GM19328 (cell line): ENCODE results near the gene ERBB4.

Experiments
- ATAC-seq: cut with Tn5 transposase; IDR thresholded peaks from one replicate; pipeline ENCODE4 v1.9.1; 2021; ENCODE audit warnings: mild to moderate bottlenecking, moderate library complexity; ENCODE audit not compliant: unreplicated experiment

ERBB4 gene

DNA sequence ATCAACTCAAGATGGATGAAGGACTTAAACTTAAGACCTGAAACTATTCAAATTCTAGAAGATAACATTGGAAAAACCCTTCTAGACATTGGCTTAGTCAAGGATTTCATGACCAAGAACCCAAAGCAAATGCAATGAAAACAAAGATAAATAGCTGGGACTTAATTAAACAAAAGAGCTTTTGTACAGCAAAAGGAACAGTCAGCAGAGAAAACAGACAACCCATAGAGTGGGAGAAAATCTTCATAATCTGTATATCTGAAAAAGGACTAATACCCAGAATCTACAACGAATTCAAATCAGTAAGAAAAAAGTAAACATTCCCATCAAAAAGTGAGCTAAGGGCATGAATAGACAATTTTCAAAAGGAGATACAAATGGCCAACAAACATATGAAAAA, 171.2 kb downstream of the ERBB4 start:
- no peak for ATAC-seq

DNA sequence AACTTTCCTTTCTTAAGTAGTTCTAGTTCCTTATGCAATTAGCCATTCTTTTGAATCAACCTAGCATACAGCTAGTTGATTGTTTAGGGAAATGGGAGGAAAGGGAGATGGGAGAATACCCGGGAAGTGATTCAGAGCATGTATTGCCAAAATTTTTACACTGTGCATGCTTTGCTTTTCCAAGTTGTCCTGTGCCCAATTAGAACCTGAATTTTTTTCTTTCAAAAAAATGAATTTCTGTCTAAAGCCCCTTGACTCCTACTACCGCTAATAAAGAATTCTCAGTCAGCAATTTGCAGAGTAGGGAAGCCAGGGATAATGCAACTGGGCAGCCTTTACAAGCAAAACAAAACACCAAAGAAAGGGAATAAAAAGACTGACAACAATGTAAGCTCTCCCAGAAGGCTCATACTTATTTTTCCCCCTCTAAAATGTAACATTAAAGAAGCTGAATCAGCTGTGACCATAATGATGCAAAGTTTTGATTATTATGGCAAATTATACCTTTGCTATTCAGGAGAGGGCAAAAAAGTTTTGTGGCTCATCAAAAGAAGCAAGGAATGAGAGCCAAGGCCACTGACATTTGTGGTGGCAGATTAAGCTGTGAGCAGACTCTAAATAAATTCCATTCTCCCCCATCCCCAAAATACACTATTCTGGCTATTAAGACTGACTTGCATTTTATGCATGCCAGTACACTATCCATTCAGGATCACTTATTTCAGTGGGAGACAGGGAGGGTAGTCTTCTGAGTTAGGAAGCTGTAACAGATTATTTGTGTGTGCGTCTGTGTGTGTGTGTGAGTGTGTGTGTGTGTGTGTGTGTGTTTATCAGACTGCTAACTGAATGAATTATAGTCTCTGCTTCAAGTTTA, 174.3 kb downstream of the ERBB4 start:
- ATAC-seq: no peak

DNA sequence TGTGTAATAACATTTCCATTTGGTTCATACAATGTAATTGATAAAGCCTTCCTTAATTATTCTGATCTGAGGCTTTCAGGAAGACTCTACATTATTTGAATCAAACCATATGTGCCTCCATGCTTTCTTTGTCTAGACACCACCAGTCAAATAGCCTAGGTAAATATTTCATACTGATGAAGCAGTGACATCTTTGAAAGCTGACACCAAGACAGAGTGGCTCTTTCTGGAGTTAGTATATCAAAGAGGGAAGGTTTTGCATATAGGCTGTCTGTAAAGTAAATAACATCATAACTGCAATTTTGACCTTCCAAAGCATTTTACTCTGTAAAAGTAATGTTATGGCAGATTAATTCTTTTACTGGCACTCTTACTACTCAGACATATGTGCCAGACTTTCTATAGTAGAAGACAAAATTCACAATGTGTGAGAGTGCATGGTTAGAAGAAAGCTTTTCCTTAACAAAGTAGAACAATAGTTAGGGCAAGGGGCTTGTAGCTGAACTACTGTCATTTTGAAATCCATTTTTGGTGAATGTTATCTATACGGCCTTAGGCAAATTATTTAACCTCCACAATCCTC, 177.3 kb downstream of the ERBB4 start:
- ATAC-seq: no peak

DNA sequence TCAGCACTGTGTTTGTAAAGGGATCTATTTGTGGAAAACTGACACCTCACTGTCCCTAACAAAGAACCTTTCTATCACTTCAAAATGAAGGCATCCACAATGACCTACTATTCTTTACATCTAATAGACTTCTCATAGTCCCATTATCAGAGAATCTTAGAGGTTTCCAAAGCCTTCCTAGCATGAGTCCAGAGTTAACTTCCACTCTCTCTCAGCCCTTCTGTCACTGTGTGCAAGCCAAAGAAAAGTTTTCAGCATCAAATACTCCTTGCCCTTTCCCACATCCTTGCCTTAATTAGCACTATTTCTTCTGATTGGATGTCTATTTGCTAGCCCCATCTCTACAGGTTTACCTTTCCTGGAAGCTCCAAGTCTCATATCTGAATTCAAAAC, 178.5 kb downstream of the ERBB4 start:
- no peak for ATAC-seq

DNA sequence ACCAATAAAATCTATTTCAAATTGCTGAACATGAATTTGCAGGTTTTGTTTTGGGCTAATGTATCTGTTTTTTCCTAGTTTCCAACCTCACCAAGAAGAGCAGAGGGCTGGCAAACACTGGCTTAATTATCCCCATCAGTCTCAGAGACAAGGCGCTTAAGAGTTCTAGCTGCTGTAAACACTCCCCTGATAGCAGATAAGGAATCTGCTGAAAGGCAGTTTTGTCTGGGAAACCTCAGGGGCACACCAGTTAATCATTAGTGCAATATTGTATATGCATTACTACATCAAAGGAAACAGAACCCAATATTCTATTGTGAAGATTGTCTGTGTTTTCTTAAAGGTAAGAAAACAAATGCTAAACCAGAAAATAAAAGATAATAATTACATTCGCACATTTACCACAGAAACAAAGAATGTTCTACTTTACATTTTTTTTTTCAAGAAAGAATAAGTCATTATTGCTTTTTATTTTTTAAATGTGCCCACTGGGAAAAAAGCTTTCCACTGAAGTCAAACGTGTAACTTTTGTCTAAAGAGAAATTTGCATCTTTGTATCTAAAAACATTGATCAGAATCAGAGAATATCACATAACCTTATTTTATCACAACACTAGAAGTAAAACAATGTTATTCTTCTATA, 179.1 kb downstream of the ERBB4 start:
- ATAC-seq: no peak

DNA sequence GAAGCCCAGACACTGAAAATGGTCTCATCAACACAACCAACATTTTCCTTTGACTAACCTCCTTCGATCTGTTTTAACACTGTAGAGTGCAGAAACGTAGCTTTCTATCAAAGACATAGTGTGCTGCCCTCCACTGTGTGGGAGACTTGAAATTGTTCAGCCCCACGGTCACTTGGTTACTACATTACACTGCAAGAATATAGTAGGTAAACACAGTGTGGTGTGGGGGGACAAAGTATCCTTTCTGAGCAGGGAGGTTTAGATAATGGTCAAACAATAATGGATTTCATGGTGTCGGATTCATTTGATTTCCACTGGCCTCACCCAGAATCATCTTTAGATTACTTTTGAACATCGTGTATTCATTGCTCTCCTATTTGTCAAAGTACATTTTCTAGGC, 181.0 kb downstream of the ERBB4 start:
- ATAC-seq: no peak

DNA sequence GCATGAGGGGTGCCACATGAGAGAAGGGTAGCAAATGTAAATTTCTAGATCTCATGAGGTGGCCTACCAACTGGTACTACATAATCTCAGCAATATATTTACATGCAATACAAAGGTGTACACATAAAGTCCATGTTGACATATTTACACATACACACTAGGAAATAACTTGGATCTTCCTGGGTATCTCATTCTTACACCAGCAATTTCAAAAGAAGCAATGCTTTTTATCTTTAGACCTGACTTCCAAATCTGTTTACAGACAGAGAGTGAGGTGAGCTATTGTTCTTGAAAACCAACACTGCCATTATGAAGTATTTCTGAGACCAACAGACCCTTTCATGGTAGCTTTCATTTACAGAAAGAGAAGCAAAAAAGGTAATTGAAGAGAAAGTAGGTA, 184.2 kb downstream of the ERBB4 start:
- ATAC-seq: no peak

DNA sequence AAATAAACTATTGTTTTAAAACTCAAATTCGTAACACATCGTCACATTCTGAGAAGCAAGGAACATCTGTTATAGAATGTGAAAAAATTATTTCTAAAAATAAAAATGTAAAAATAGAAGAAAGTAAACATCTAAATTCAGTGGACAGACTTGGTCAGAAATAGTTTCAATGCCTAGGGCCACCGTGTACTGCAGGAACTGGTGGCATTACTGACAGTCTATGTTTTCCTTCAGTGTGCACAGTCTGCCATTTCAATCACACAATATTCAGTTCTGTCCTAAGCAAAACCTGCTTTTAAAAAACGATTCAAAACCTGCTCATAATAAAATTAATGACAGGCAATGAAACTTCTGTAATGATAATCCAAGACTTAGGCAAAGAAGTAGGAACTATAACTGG, 190.1 kb downstream of the ERBB4 start:
- no peak for ATAC-seq

DNA sequence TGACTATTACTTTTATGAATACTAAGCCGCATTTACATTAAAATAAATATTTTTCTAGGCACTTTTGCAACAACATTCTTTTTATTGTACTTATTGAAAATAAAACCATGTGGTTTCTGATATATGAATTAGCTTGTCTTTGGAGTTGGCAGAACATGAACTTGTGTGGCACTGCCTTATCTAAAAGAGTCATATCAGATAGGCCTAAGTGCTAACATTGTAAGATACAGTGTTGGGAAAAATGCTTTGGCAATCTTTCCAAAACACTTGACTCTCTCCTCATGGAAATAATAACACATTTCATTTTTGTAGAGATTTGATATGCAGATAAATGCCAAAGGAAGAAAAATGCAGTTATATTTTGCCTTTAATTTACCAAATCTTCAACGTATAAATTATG, 191.7 kb downstream of the ERBB4 start:
- no peak for ATAC-seq

DNA sequence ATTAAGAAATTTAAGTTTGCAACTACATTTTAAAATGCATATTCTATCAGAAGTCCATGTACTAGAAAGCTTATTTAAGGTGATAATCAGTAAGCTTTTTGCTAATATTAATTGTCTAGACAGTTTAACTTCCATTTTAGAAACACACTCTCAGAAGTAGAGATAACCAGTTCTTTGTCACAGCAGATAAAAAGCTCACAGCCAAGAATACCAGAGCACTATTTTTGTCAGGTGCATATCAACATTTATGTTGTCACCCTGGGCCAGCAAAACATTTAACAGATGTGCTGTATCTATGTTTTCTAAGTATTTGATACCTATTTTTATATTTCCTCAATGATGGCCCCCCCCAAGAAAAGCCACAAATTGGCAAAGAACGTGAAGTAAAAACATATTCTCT, 192.6 kb downstream of the ERBB4 start:
- no peak for ATAC-seq

DNA sequence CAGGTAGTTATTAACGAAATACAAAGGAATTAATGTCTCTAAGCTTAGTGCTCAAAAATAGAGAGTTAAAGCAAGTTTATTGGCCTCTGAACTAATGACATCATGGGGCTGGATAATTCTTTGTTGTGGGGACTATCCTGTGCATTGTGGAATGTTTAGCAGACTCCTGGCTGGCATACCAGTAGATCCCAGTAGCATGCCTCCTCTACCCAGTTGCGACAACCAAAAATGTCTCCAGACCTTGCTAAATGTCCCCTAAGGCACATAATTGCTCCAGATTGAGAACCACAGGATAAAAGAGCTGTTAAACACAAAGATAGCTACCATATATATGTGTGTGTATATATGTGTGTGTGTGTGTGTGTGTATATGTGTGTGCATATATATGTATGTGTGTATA, 194.5 kb downstream of the ERBB4 start:
- no peak for ATAC-seq

DNA sequence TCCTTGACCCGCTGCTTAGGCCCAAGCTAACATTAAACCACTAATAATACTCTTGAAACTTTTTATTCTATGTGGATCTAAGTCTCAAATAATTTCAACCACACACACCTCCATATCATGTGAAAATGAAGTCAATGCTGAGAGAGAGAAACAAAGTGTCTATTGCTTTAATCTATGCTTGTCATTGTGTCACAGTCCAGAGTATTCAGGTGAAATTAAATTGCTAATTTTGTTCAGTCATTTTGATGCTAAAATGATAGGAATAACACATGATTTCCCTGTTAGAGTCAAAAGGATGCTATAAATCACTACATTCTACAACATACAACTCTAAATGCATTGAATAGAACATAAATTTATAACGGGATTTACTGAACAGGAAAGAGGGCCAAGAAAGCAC, 195.4 kb downstream of the ERBB4 start:
- no peak for ATAC-seq

DNA sequence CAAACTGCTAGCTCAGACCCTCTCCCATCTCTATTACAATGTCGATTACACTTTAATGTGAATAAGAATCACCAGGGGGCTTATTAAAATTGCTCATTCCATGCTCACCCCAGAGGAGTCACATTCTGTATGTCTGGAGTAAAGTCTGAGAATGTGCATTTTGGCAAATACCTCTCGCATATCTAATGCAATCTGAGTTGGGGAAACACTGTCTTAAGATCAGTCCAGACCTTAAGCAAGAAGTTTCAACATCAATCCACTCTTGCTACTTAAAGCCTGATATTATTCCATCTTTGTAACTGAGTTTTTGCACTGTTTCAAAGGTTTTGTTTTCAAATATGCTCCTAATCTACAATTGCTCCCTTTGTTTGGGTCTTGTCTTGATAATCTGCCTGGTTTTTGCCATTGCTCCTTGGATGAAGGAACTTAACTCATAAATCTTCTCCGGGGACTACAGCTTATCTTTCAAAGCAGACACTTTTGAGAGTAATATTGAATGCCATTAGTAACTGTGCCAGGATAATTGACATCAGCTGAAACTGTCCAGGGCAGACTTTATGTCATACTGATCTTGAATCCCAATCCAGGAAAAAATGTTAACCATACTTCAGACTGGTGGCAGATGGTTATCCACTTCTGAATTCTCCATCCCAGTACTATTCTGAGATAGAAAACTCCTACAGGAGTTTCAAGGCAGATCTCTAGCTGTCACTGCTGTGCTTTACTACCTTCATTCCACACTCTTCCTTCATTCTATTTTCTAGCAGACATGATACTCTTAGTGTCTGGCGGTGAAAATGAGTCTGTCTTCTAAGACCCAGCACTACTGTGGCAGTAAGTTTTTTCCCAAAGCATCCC, 200.9 kb downstream of the ERBB4 start:
- no peak for ATAC-seq

DNA sequence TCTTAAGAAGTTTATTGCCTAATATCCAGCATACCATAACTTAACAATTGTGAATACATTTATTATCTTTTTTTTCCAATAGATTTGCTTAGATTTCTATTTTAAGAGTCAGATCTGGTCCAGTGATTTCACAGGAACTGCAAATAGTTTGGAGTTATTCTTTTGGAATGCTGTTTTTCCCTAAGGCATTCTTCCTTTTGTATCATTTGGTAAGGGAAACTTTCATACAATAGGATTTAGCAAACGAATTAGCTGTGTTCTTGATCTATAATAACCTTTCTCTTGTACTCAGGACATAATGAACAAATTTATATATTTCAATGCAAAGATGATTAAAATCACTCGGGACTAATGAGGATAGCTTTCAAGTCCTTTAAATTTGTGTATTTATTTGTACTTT, 201.6 kb downstream of the ERBB4 start:
- no peak for ATAC-seq

DNA sequence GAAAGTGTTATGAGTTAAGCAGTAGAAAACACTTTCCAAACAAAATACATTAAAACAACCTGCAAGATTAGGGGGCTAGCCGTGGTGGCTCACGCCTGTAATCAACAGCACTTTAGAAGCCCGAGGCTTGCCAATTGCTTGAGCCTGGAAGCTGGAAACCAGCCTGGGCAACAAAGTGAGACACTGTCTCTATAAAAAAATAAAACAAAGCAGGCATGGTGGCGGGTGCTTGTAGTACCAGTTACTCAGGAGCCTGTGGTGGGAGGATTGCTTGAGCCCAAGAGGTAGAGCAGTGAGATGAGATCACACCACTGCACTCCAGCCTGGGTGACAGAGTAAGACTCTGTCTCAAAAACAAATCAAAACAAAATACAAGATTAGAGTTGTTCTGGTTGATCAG, 208.3 kb downstream of the ERBB4 start:
- no peak for ATAC-seq

DNA sequence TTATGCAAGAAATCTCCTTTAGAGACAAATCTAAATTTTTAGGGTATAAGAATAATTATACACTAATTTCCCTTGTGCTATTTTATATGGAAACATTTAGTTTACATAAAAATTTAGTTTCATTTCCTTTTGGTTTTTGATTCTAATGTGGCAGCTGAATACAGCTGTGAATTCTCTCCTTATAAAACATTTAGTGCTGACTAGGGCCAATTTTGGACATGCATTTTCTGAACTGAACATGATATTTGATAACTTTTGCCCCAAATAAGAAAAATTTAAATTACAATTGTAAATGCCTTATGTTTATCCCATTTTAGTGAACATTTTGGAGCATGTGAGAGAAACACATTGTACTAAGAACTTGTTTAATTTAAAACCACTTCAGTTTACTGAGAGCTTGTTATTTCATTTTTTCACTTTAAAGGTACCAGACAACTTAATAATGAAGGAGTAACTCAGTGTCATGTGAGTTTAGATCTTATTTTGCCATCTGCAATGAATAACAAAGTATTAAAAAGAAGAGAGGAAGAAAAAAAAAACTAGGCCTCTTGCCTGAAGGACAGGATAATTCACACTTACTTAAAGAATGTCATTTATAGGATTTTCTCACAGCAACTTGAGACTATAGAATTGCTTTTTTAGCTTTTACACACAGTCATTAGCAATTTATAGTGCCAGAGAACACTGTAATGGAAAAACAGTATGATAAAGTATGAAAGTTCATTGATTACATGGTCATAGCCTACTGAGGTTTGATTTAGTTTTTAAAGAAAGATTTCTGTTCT, 209.7 kb downstream of the ERBB4 start:
- no peak for ATAC-seq

DNA sequence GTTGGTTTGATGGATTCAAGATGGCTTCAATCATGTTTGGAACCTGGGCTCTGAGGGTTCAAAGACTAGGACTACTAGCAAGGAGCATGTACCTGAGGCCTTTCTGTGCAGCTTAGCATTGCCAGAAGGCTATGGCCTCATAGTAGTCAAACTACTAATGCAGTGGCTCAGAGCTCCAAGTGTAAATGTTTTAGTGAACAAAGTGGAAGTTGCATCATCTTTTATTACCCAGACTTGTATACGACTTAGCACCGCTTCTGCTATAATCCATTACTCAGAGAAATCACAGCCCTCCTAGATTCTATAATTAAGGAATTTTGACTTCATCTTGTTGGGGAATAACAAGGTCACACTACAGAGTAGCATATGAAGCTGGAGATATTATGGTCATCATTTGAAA, 210.5 kb downstream of the ERBB4 start:
- ATAC-seq: no peak

DNA sequence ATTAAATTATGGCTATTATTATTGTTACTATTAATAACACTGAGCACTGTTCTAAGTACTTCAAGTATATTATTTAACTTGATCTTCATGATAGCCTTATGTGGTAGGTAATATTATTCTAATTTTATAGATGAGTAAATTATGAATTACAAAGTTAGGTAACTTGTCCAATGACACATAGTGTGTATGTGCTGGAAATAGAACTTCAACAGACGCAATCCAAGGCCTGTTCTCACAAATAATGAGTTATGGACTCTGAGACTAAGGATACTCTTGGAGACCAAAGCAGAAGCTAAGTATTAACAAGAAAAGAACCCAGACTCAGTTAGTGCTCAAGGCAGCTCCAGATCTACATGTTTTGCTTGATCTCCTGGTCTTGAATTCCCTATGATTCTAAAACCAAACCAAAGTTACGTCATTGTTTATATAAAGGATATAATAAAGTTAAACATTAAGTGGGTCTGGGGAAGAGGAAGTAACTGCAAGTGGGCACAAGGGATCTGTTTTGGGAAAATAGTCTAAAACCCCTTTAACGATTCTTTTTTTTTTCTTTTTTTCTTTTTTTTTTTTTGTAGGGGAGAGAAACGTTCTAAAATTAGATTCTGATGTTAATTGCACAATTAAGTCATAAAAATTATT, 211.3 kb downstream of the ERBB4 start:
- ATAC-seq: no peak

DNA sequence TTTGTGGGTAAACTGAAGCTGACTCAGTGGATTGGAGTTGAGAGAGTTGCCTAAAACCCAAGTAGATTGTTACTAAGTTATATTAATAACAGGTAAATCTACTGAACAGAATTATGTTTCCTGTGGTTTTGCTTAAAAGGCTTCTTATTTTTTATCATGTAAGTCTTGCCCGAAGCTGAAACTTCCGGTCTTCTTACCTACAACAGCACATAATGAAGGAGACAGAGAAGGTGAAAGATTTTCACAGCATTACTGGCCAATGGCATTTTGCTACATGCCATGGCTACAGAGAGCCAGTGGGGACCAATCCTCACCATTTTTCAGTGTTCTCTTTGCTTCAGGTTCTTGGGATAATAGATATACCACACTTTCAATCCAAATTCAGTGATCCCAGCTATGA, 220.0 kb downstream of the ERBB4 start:
- no peak for ATAC-seq

DNA sequence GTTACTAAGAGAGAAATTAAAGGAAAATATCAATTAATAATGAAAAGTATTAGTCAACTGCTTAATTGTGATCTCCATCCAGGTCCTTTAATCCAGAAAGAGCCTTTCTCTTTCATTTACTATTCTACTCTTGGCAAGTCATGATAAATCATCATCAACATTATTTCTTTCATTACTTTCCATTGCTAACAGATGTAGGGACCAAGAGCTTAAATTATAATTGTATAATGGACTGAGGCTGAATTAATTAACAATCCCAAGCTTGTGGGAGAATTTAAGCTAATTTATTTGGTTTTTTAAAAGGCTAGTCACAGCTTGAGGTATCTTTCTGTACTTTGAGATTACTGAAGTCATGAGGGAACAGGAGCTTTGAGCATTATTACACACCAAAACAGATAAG, 223.9 kb downstream of the ERBB4 start:
- ATAC-seq: no peak
